ENCODE results near the gene TNS4. TPM values are rescaled to one million over a fixed set of nuclear protein-coding genes. Genes with fewer than 3 reads are reported as not detected.

Gene TNS4
- total RNA-seq, 1 experiment from 2014 or later, result 36.6 TPM

GRCh38 chr17:40532520-40533253 lies 31.3 kb upstream of the TNS4 start:
- H3K4me1 ChIP-seq (ENCODE audit: control insufficient read depth in 1 of 2, insufficient read depth in 2 of 2, low read length in 2 of 2), result peaks cover 27 to 62% of the 10 kb centered on the region in 2 experiments
- DNase-seq (ENCODE audit: low read depth, low spot score) (no peak), ATAC-seq (peak; percentile 10)
- H3K9ac ChIP-seq (ENCODE audit: low read length), result no peak overlapping the region
- peak overlapping the region; percentile 78 for H2AFZ ChIP-seq (ENCODE audit: low read depth, low read length, poor library complexity, severe bottlenecking)
- no peak overlapping the region for H3K27ac ChIP-seq (ENCODE audit: low read depth, low read length)
- H4K20me1 ChIP-seq (ENCODE audit: insufficient read depth), result no peaks in the 10 kb centered on the region
- no peaks in the 10 kb centered on the region for H3K9me3 ChIP-seq (ENCODE audit: control insufficient read depth in 1 of 2, insufficient read depth in 1 of 2, low read depth in 1 of 2, low read length in 2 of 2)
- no peaks in the 10 kb centered on the region for H3K27me3 ChIP-seq (ENCODE audit: insufficient read depth, low read length)
- H3K4me3 ChIP-seq (replicated peaks in 1 of 2; ENCODE audit: low read depth in 1 of 2, low read length in 2 of 2), result no peak overlapping the region
- BruUV-seq (replicated peaks), result no TSS peak
- ChIA-PET POLR2A (interaction anchor here (1.0 to 2.1 kb wide), 7 partner anchors 22 to 174 kb away, joined by 3 to 8 read pairs (median 5); partner anchors contain the start of genes TNS4 and TOP2A), CTCF (interaction anchor here (0.5 to 4.0 kb wide), 24 partner anchors 22 to 1116 kb away, joined by 3 to 31 read pairs (median 4); partner anchors contain the start of genes GJD3, TNS4 and TOP2A), RAD21 (ENCODE audit: low non-redundant PET in 1 of 2, low total read pairs in 2 of 2, uncharacterized antibody in 2 of 2, unreplicated experiment in 2 of 2) (interaction anchor here (0.5 to 2.6 kb wide), 30 partner anchors 16 to 174 kb away, joined by 3 to 14 read pairs (median 5); partner anchors contain the start of genes TNS4 (in 2 of the 2) and TOP2A (in 2 of the 2))
- no peaks in the 10 kb centered on the region for H3K79me2 ChIP-seq (ENCODE audit: insufficient read depth, low read length)
- H3K4me2 ChIP-seq (ENCODE audit: low read length), result peak overlapping the region; percentile 48
- intact Hi-C loops (cut with micrococcal nuclease), result loop anchor here (1.0 to 5.0 kb wide), 5 partner anchors 56 to 230 kb away; no protein-coding TSS in a partner anchor
- TF ChIP-seq POLR2A (IDR thresholded peaks at IDR 0.05; ENCODE audit: borderline replicate concordance, extremely low read depth, insufficient read depth, insufficient read length) (no peak), JUND (IDR thresholded peaks at IDR 0.05) (no peak), TCF7L2 (IDR thresholded peaks at IDR 0.05; ENCODE audit: borderline replicate concordance, extremely low read depth, insufficient read depth, insufficient read length) (no peak), SRF (IDR thresholded peaks at IDR 0.05; ENCODE audit: low read depth) (no peak), EGR1 (IDR thresholded peaks at IDR 0.05; ENCODE audit: low read depth) (no peak), FOSL1 (IDR thresholded peaks at IDR 0.05; ENCODE audit: low read depth) (no peak), CBX3 (IDR thresholded peaks at IDR 0.05; ENCODE audit: low read depth) (no peak), RAD21 (IDR thresholded peaks at IDR 0.05; ENCODE audit: low read depth) (no peak), ATF3 (IDR thresholded peaks at IDR 0.05) (no peak), EZH2 (IDR thresholded peaks at IDR 0.05) (no peak), REST (IDR thresholded peaks at IDR 0.05; ENCODE audit: low read depth) (no peak), ELF1 (IDR thresholded peaks at IDR 0.05; ENCODE audit: borderline replicate concordance, low read depth) (no peak), ZFX (IDR thresholded peaks at IDR 0.05) (no peak), YY1 (IDR thresholded peaks at IDR 0.05; ENCODE audit: extremely low read depth, insufficient replicate concordance, low read depth, low read length) (no peak), CEBPB (IDR thresholded peaks at IDR 0.05; ENCODE audit: low read depth) (no peak)
- TF ChIP-seq, protein P1, sequence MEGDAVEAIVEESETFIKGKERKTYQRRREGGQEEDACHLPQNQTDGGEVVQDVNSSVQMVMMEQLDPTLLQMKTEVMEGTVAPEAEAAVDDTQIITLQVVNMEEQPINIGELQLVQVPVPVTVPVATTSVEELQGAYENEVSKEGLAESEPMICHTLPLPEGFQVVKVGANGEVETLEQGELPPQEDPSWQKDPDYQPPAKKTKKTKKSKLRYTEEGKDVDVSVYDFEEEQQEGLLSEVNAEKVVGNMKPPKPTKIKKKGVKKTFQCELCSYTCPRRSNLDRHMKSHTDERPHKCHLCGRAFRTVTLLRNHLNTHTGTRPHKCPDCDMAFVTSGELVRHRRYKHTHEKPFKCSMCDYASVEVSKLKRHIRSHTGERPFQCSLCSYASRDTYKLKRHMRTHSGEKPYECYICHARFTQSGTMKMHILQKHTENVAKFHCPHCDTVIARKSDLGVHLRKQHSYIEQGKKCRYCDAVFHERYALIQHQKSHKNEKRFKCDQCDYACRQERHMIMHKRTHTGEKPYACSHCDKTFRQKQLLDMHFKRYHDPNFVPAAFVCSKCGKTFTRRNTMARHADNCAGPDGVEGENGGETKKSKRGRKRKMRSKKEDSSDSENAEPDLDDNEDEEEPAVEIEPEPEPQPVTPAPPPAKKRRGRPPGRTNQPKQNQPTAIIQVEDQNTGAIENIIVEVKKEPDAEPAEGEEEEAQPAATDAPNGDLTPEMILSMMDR (IDR thresholded peaks at IDR 0.05 in 2 of 3, conservative IDR thresholded peaks at IDR 0.05 in 1 of 3; ENCODE audit: borderline replicate concordance in 1 of 3, insufficient read depth in 1 of 3, low read depth in 2 of 3, low read length in 2 of 3), result no peak
- TF ChIP-seq, protein P2, sequence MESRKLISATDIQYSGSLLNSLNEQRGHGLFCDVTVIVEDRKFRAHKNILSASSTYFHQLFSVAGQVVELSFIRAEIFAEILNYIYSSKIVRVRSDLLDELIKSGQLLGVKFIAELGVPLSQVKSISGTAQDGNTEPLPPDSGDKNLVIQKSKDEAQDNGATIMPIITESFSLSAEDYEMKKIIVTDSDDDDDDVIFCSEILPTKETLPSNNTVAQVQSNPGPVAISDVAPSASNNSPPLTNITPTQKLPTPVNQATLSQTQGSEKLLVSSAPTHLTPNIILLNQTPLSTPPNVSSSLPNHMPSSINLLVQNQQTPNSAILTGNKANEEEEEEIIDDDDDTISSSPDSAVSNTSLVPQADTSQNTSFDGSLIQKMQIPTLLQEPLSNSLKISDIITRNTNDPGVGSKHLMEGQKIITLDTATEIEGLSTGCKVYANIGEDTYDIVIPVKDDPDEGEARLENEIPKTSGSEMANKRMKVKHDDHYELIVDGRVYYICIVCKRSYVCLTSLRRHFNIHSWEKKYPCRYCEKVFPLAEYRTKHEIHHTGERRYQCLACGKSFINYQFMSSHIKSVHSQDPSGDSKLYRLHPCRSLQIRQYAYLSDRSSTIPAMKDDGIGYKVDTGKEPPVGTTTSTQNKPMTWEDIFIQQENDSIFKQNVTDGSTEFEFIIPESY (IDR thresholded peaks at IDR 0.05; ENCODE audit: extremely low read depth, insufficient replicate concordance, low read length), result no peak
- H3K9me2 ChIP-seq (ENCODE audit: insufficient read depth), result no peaks in the 10 kb centered on the region
- no peaks in the 10 kb centered on the region for H3K36me3 ChIP-seq (ENCODE audit: control insufficient read depth in 1 of 2, insufficient read depth in 2 of 2, low read length in 2 of 2)
